H1 (cell line): ENCODE measurements around the gene IGF2R.

ENCODE experiments used
- ASH2L ChIP-seq: fragments of 200-600, 300-600 bp; sonication (generic); IDR thresholded peaks from one replicate; pipeline ENCODE4 v1.7.1; 2017; ENCODE audit warnings: low read length
- CTCF ChIP-seq, 3 experiments: IDR thresholded peaks; 1 replicate in 2 of 3; 2 replicates in 1 of 3; pipeline versions ENCODE4 v1.5.1 to v1.6.1; 2011; ENCODE audit warnings: low read length in 3 of 3, mild to moderate bottlenecking in 3 of 3, inconsistent platforms in 2 of 3, low read depth in 1 of 3, moderate library complexity in 1 of 3; ENCODE audit not compliant: insufficient read depth in 1 of 3; ENCODE audit errors: control extremely low read depth in 1 of 3
- GABPA ChIP-seq: IDR thresholded peaks from 2 replicates; pipeline ENCODE4 v1.6.1; 2011; ENCODE audit warnings: mild to moderate bottlenecking, low read length, moderate library complexity, borderline replicate concordance; ENCODE audit not compliant: insufficient read depth
- JUND ChIP-seq: IDR thresholded peaks from 2 replicates; pipeline ENCODE4 v1.6.1; 2011; ENCODE audit warnings: mild to moderate bottlenecking, improper control_type of control experiment, low read length
- NANOG ChIP-seq: IDR thresholded peaks from 2 replicates; pipeline ENCODE4 v1.6.1; 2011; ENCODE audit warnings: low read length, low read depth, mild to moderate bottlenecking, inconsistent platforms; ENCODE audit not compliant: insufficient read depth, poor library complexity, severe bottlenecking
- POLR2A ChIP-seq, 2 experiments: IDR thresholded peaks; 1 replicate in 1 of 2; 2 replicates in 1 of 2; pipeline ENCODE4 v1.6.1; 2011; ENCODE audit warnings: low read depth in 2 of 2, low read length in 2 of 2, mild to moderate bottlenecking in 2 of 2; ENCODE audit errors: control extremely low read depth in 1 of 2
- USF2 ChIP-seq: IDR thresholded peaks from 2 replicates; pipeline ENCODE4 v1.6.1; 2011; ENCODE audit warnings: low read length, improper control_type of control experiment
- YY1 ChIP-seq: IDR thresholded peaks from 2 replicates; pipeline ENCODE4 v1.6.1; 2011; ENCODE audit warnings: low read depth, mild to moderate bottlenecking, low read length

GRCh38 chr6:159977255-159977903 lies 8.5 kb downstream of the IGF2R start:
- no peak for TF ChIP-seq CTCF (IDR thresholded peaks at IDR 0.05; ENCODE audit: control extremely low read depth in 1 of 3, insufficient read depth in 1 of 3, low read depth in 1 of 3, low read length in 3 of 3)
- no peak for TF ChIP-seq POLR2A (IDR thresholded peaks at IDR 0.05; ENCODE audit: control extremely low read depth in 1 of 2, low read depth in 2 of 2, low read length in 2 of 2)
- no peak for TF ChIP-seq ASH2L
- no peak for TF ChIP-seq NANOG
- no peak for TF ChIP-seq USF2
- no peak for TF ChIP-seq JUND
- no peak for TF ChIP-seq GABPA
- TF ChIP-seq YY1, result no peak
